Parathyroid adenoma (tissue), 2 donors: ENCODE results near the gene MTFR2.

Experiments
- H2AFZ ChIP-seq: fragments of 300-600 bp; sonication (generic); one replicate; pipeline ENCODE4 v1.7.0; 2017; ENCODE audit warnings: antibody characterized with exemption, mild to moderate bottlenecking
- H3K27ac ChIP-seq: fragments of 300-600 bp; sonication (generic); one replicate; pipeline ENCODE4 v1.7.0; 2017
- H3K27me3 ChIP-seq: fragments of 300-600 bp; sonication (generic); one replicate; pipeline ENCODE4 v1.7.0; 2017; ENCODE audit warnings: low read length; ENCODE audit not compliant: control insufficient read depth, insufficient read depth
- H3K36me3 ChIP-seq: fragments of 300-600 bp; sonication (generic); one replicate; pipeline ENCODE4 v1.7.0; 2017; ENCODE audit warnings: low read length; ENCODE audit not compliant: control insufficient read depth, insufficient read depth
- H3K4me1 ChIP-seq: fragments of 300-600 bp; sonication (generic); one replicate; pipeline ENCODE4 v1.7.0; 2017; ENCODE audit warnings: control low read depth
- H3K4me2 ChIP-seq: fragments of 300-600 bp; sonication (generic); one replicate; pipeline ENCODE4 v1.7.0; 2017; ENCODE audit warnings: low read length
- H3K4me3 ChIP-seq: fragments of 300-600 bp; sonication (generic); one replicate; pipeline ENCODE4 v1.7.0; 2017; ENCODE audit warnings: low read depth, low read length
- H3K79me2 ChIP-seq: fragments of 300-600 bp; sonication (generic); one replicate; pipeline ENCODE4 v1.7.0; 2017; ENCODE audit warnings: control low read depth
- H3K9ac ChIP-seq: fragments of 300-600 bp; sonication (generic); one replicate; pipeline ENCODE4 v1.7.0; 2017; ENCODE audit warnings: mild to moderate bottlenecking
- H3K9me3 ChIP-seq: fragments of 300-600 bp; sonication (generic); one replicate; pipeline ENCODE4 v1.7.0; 2017; ENCODE audit warnings: low read length; ENCODE audit not compliant: control insufficient read depth
- CTCF ChIP-seq: fragments of 300-600 bp; sonication (generic); IDR thresholded peaks from one replicate; pipeline ENCODE4 v1.7.0; 2017; ENCODE audit warnings: antibody characterized with exemption, mild to moderate bottlenecking
- donor health status: primary hyperparathyroidism.

The MTFR2 gene

GRCh38 chr6:136230219-136230853 lies 19.8 kb downstream of the MTFR2 start:
- no peaks in the 10 kb centered on the region for H3K79me2 ChIP-seq
- H3K9ac ChIP-seq, result no peak overlapping the region
- TF ChIP-seq CTCF, result no peak
- no peak overlapping the region for H3K27ac ChIP-seq
- H2AFZ ChIP-seq, result no peak overlapping the region
- no peak overlapping the region for H3K4me3 ChIP-seq
- H3K27me3 ChIP-seq, result no peaks in the 10 kb centered on the region
- no peak overlapping the region for H3K4me2 ChIP-seq
- no peaks in the 10 kb centered on the region for H3K36me3 ChIP-seq
- no peaks in the 10 kb centered on the region for H3K9me3 ChIP-seq
- H3K4me1 ChIP-seq, result no peaks in the 10 kb centered on the region

GRCh38 chr6:136228814-136229213 lies 21.3 kb downstream of the MTFR2 start:
- Histone ChIP-seq H3K4me2 (no peak overlapping the region), H3K4me1 (no peaks in the 10 kb centered on the region), H3K27me3 (no peaks in the 10 kb centered on the region), H3K4me3 (no peak overlapping the region), H3K27ac (no peak overlapping the region), H3K79me2 (no peaks in the 10 kb centered on the region), H3K9me3 (no peaks in the 10 kb centered on the region), H3K36me3 (no peaks in the 10 kb centered on the region), H3K9ac (no peak overlapping the region), H2AFZ (no peak overlapping the region)
- TF ChIP-seq CTCF, result no peak

GRCh38 chr6:136226674-136227377 lies 23.3 kb downstream of the MTFR2 start:
- peak overlapping the region; percentile 28 for H3K4me3 ChIP-seq
- H3K27ac ChIP-seq, result peak overlapping the region; percentile 8

DNA sequence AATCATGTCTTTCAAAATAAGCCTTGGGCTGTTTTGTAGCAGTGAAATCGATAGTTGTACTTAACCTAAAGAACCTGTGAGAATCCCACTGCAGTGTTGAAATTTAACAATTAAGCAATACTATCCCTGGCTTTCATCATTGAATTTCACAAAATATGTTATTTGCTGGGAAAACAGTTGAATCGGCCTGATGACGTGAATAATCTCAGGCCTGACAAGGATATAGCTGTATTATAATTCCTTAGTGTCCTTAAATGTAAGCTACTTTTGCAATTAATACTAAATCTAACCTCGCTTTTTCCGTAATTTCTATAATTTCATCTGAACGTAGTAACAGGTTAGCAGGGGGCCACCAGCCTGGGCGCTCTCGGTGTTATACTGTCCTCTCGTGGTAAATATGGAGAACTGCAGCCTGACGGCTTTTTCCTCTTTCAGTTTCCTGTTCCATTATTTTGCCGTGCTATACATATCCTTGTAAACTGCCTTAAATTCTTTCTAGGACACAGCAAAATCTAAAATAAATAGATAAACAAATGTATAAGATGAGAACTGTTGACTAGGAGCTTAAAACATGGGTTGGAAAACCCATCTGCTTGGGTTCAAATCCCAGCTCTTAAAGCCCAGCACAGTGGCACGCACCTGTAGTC lies 24.0 kb downstream of the MTFR2 start:
- Histone ChIP-seq H3K79me2 (no peaks in the 10 kb centered on the region), H2AFZ (peak overlapping the region; percentile 76), H3K36me3 (no peaks in the 10 kb centered on the region), H3K27ac (peak overlapping the region; percentile 8), H3K9me3 (no peaks in the 10 kb centered on the region), H3K4me2 (peak overlapping the region; percentile 33), H3K27me3 (no peaks in the 10 kb centered on the region), H3K4me1 (no peaks in the 10 kb centered on the region), H3K4me3 (peak overlapping the region; percentile 28), H3K9ac (no peak overlapping the region)
- TF ChIP-seq CTCF, result peak; percentile 100

More at GRCh38 chr6:136226674-136227377, 23.3 kb downstream of the MTFR2 start:
- H3K79me2 ChIP-seq, result no peaks in the 10 kb centered on the region
- no peaks in the 10 kb centered on the region for H3K4me1 ChIP-seq
- no peaks in the 10 kb centered on the region for H3K36me3 ChIP-seq
- H3K27me3 ChIP-seq, result no peaks in the 10 kb centered on the region
- H3K4me2 ChIP-seq, result peak overlapping the region; percentile 28
- no peaks in the 10 kb centered on the region for H3K9me3 ChIP-seq
- H3K9ac ChIP-seq, result no peak overlapping the region
- H2AFZ ChIP-seq, result peak overlapping the region; percentile 76
- TF ChIP-seq CTCF, result no peak
